ENCODE results near the gene CHCHD6.

Gene CHCHD6

GRCh38 chr3:126994661-126995245, 290.7 kb downstream of the CHCHD6 start:
- DNase-seq (ENCODE audit: low read depth), result peak; percentile 56
- H3K4me3 ChIP-seq (ENCODE audit: control insufficient read depth, low read depth, low read length), result no peak overlapping the region
- TF ChIP-seq CTCF (conservative IDR thresholded peaks at IDR 0.05; ENCODE audit: control insufficient read depth, insufficient read depth, low read depth, low read length), result no peak

- no peak for DNase-seq (ENCODE audit: low read depth)
- no peak overlapping the region for H3K4me3 ChIP-seq (ENCODE audit: control insufficient read depth, low read depth, low read length)
- TF ChIP-seq CTCF (conservative IDR thresholded peaks at IDR 0.05; ENCODE audit: control insufficient read depth, insufficient read depth, low read depth, low read length), result no peak
Observed at GRCh38 chr3:126995254-126995780, 291.3 kb downstream of the CHCHD6 start.

- peak; percentile 2 for TF ChIP-seq CTCF (conservative IDR thresholded peaks at IDR 0.05; ENCODE audit: control insufficient read depth, insufficient read depth, low read depth, low read length)
- DNase-seq (ENCODE audit: low read depth), result no peak
- H3K4me3 ChIP-seq (ENCODE audit: control insufficient read depth, low read depth, low read length), result no peak overlapping the region
Observed at GRCh38 chr3:126995926-126996512, 292.0 kb downstream of the CHCHD6 start.

GRCh38 chr3:126996905-126997304, 292.9 kb downstream of the CHCHD6 start:
- TF ChIP-seq CTCF (conservative IDR thresholded peaks at IDR 0.05; ENCODE audit: control insufficient read depth, insufficient read depth, low read depth, low read length), result no peak
- peak; percentile 57 for DNase-seq (ENCODE audit: low read depth)
- no peak overlapping the region for H3K4me3 ChIP-seq (ENCODE audit: control insufficient read depth, low read depth, low read length)

- TF ChIP-seq CTCF (conservative IDR thresholded peaks at IDR 0.05; ENCODE audit: control insufficient read depth, insufficient read depth, low read depth, low read length), result no peak
- no peak for DNase-seq (ENCODE audit: low read depth)
- no peak overlapping the region for H3K4me3 ChIP-seq (ENCODE audit: control insufficient read depth, low read depth, low read length)
Observed at GRCh38 chr3:126997455-126998038, 293.5 kb downstream of the CHCHD6 start.

GRCh38 chr3:126998320-126998719, 294.3 kb downstream of the CHCHD6 start:
- DNase-seq (ENCODE audit: low read depth), result no peak
- no peak for TF ChIP-seq CTCF (conservative IDR thresholded peaks at IDR 0.05; ENCODE audit: control insufficient read depth, insufficient read depth, low read depth, low read length)

More at GRCh38 chr3:126998320-126998719, 294.3 kb downstream of the CHCHD6 start:
- H3K4me3 ChIP-seq (ENCODE audit: control insufficient read depth, low read depth, low read length), result no peak overlapping the region
